Subcutaneous abdominal adipose tissue (tissue), 5 donors: Measurements from ENCODE around the gene PRKACB.

ENCODE experiments used
- H3K27ac ChIP-seq: one replicate; pipeline ENCODE4 v1.7.0; 2013; ENCODE audit warnings: low read depth, mild to moderate bottlenecking, inconsistent platforms, low read length, moderate library complexity
- H3K27me3 ChIP-seq, 5 donors: one replicate each; pipeline ENCODE4 v1.7.0; 2013; ENCODE audit warnings: low read length in 5 of 5, inconsistent platforms in 1 of 5; ENCODE audit not compliant: control insufficient read depth in 5 of 5, insufficient read depth in 4 of 5
- H3K36me3 ChIP-seq, 5 donors: one replicate each; pipeline ENCODE4 v1.7.0; 2013; ENCODE audit warnings: low read length in 5 of 5; ENCODE audit not compliant: control insufficient read depth in 5 of 5, insufficient read depth in 5 of 5
- H3K4me1 ChIP-seq, 5 donors: one replicate each; pipeline ENCODE4 v1.7.0; 2013; ENCODE audit warnings: low read length in 5 of 5, mild to moderate bottlenecking in 3 of 5, moderate library complexity in 1 of 5; ENCODE audit not compliant: control insufficient read depth in 5 of 5, insufficient read depth in 5 of 5
- H3K4me3 ChIP-seq, 5 donors: one replicate each; pipeline ENCODE4 v1.7.0; 2013; ENCODE audit warnings: low read length in 5 of 5, low read depth in 1 of 5
- H3K9ac ChIP-seq, 5 donors: one replicate each; pipeline ENCODE4 v1.7.0; 2013; ENCODE audit warnings: low read length in 5 of 5, mild to moderate bottlenecking in 4 of 5, moderate library complexity in 3 of 5
- H3K9me3 ChIP-seq, 5 donors: one replicate each; pipeline ENCODE4 v1.7.0; 2013; ENCODE audit warnings: low read length in 5 of 5; ENCODE audit not compliant: control insufficient read depth in 5 of 5
- donor health status: healthy.
- donor health status: healthy.
- donor health status: healthy.
- donor health status: healthy.
- donor health status: healthy.

Gene PRKACB

DNA sequence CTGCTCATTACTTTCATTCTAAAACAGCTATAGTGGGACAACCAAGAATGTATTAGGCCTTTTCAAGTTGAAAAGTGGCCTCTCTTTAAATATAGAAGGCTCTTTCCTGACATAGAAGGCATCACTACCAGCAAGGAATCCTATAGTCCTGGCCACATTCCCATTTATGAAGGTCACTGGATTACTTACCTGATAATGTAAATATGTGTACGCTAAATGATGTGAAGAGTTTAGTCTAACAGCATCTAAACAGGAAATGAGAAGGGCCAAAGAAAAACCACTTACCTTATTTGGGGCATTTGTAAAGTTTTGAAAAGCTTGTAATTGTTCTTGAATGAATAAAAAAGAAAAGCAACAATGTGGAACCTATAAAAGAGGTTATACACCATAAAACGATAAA lies 24.7 kb downstream of the PRKACB start:
- Histone ChIP-seq H3K4me3 (no peak overlapping the region), H3K27me3 (no peaks in the 10 kb centered on the region), H3K27ac (no peak overlapping the region), H3K9me3 (no peaks in the 10 kb centered on the region), H3K9ac (no peak overlapping the region), H3K4me1 (peaks cover 0 to 11% (median 0%) of the 10 kb centered on the region in 5 donors), H3K36me3 (no peaks in the 10 kb centered on the region)

DNA sequence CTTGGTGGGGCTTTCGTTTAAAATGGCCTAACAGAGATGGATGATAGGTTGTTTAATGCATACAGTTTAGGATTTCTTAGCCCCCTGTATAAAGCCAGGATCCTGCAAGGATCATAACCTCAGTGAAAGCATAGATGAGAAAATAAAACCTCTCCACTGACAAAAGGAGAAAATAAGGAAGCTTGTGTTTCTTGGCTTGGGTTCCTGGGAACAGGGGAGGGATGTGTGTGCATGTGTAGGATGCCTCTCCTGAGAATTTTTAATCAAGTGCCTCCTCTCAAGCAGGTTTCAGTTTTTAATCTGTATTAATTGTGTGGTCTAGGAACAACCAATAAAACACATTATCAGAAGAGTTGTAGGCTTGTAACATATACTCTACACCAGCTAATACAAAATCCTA lies 26.1 kb downstream of the PRKACB start:
- Histone ChIP-seq H3K4me3 (no peak overlapping the region), H3K4me1 (no peaks in the 10 kb centered on the region), H3K9ac (no peak overlapping the region), H3K27ac (no peak overlapping the region), H3K36me3 (no peaks in the 10 kb centered on the region), H3K27me3 (no peaks in the 10 kb centered on the region), H3K9me3 (no peaks in the 10 kb centered on the region)

DNA sequence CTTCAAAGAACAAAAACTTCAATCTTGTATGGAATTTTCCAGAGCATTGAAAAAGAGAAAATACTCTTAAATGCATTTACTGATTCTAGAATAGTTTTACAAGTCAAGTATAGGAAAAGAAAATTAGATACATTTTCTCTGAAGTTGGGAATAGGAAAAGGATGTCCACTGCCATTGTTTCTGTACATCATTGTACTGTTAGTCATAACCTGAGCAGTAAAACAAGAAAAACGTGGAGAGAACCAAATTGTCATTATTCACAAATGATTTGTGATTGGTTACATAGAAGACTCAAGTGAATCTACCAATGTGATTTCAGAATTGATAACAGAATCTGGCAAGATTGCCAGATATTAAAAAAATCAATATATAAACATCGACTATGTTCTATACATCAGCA lies 27.4 kb downstream of the PRKACB start:
- Histone ChIP-seq H3K4me3 (no peak overlapping the region), H3K27me3 (no peaks in the 10 kb centered on the region), H3K36me3 (no peaks in the 10 kb centered on the region), H3K9me3 (no peaks in the 10 kb centered on the region), H3K27ac (no peak overlapping the region), H3K9ac (no peak overlapping the region), H3K4me1 (no peaks in the 10 kb centered on the region)

DNA sequence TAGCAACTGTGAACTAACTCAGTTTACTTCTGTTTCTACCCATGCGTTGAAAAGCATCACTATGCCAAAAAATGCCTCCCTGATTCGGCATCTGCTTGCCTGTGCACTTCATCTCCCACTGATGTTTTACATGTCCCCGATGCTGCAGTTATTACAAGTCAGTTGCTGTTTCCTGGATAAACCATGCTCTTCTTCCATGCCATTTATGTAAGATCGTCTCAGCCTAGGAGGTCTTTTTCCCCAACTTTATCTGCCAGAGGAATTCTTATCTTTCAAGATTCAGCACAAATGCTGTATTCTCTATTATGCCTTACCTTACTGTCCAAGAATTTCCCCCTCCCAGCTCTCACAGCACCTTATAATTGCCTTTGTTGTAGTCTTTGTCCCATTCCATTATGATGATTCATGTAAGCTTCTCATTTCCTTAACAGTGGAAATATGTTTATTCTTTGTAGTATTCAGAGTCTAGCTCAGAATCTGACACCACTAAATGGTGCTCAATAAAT lies 30.0 kb downstream of the PRKACB start:
- Histone ChIP-seq H3K27me3 (no peaks in the 10 kb centered on the region), H3K9me3 (no peaks in the 10 kb centered on the region), H3K4me1 (no peaks in the 10 kb centered on the region), H3K36me3 (no peaks in the 10 kb centered on the region), H3K27ac (no peak overlapping the region), H3K9ac (no peak overlapping the region), H3K4me3 (no peak overlapping the region)

DNA sequence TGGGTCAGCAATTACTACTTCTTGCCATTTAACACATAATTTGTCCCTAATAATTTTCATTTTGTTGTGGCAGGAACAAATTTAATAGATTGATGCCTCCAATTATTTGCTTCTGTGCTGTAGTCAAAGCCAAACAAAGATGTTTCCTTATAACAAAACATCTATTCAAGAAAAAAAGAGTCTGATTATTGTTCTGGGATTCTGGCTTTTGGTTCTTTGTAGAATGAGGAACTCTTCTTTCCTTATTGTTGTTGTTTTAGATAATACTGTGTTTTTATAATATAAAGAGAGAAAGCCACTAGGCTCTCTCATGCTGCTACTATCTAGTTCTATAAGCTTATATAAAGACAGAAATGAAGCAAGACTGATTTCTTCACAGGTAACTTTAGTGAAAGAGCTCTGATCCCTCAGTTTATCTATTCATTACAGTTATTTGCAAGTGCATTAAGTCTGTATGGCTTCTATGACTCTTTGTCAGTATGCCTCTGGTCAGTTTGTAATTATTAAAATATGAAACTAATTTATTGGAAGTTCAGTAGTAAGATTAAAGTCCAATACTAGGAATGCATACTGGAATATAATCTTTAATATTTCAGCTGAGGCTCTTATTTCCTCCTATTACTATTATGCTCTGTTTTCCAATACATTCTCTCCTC lies 37.4 kb downstream of the PRKACB start:
- Histone ChIP-seq H3K36me3 (peaks cover 0 to 10% (median 3%) of the 10 kb centered on the region in 5 donors), H3K27ac (no peak overlapping the region), H3K9me3 (no peaks in the 10 kb centered on the region), H3K4me1 (no peaks in the 10 kb centered on the region), H3K4me3 (no peak overlapping the region), H3K9ac (no peak overlapping the region), H3K27me3 (no peaks in the 10 kb centered on the region)

DNA sequence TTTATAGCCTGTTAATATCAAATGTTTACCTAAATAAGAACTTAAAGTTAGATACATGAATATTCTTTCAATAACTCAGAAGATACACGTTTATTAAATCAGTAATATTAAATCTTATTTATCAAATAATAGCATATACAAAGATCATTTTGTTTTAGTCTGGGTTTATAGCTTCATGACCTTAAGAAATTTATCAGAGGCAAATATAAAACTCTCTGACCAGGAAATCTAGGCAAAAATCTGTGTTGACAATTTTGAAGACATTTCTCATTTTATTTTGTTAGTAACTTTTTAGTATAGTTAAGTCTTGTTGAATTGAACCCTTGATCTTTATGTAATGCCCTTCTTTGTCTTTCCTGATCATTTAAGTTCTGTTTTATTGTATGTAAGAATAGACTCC lies 46.4 kb downstream of the PRKACB start:
- no peak overlapping the region for H3K27ac ChIP-seq
- H3K9me3 ChIP-seq: peaks cover 5 to 13% (median 8%) of the 10 kb centered on the region in 5 donors
- H3K4me3 ChIP-seq: no peak overlapping the region

DNA sequence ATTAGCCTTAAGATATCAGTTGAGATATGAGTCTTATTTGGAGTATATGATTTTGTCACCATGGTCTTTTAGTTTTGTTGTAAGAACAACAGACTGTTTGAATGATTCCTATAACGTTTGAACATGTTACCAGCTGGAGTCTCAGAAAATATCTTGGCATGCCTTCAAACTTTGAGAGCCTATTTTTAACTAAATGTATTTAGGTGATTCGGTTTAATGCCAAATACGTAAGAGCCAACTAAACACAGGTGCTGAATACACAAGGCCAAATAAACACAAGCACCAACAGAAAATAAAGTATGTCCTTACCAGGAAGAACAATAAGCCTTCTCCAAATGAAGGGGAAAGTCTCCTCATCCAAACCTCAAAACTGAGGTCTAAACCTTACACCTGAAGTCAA lies 48.6 kb downstream of the PRKACB start:
- H3K27me3 ChIP-seq: no peaks in the 10 kb centered on the region
- H3K27ac ChIP-seq: no peak overlapping the region
- H3K36me3 ChIP-seq: peaks cover 4 to 37% (median 24%) of the 10 kb centered on the region in 5 donors
- H3K4me3 ChIP-seq: peak overlapping the region in 1 of 5 donors; percentile 21
- no peaks in the 10 kb centered on the region for H3K4me1 ChIP-seq
- H3K9ac ChIP-seq: no peak overlapping the region
- H3K9me3 ChIP-seq: peaks cover 5 to 13% (median 8%) of the 10 kb centered on the region in 5 donors

More for the DNA sequence above, 46.4 kb downstream of the PRKACB start:
- no peak overlapping the region for H3K9ac ChIP-seq
- H3K4me1 ChIP-seq: no peaks in the 10 kb centered on the region
- H3K36me3 ChIP-seq: peaks cover 3 to 26% (median 19%) of the 10 kb centered on the region in 5 donors
- H3K27me3 ChIP-seq: no peaks in the 10 kb centered on the region

DNA sequence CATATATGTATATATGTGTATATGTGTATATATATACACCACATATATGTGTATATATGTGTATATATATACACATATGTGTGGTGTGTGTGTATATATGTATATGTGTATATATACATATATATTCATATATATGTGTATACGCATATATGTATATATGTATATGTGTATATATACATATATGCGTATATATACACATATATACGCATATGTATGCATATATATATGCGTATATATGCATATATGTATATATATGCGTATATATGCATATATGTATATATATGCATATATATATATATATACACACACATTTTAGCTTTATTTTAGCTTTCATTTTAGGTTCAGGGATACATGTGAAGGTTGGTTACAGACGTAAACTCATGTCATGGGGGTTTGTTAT lies 54.8 kb downstream of the PRKACB start:
- peaks cover 6 to 40% (median 18%) of the 10 kb centered on the region in 5 donors for H3K36me3 ChIP-seq
- no peaks in the 10 kb centered on the region for H3K27me3 ChIP-seq

DNA sequence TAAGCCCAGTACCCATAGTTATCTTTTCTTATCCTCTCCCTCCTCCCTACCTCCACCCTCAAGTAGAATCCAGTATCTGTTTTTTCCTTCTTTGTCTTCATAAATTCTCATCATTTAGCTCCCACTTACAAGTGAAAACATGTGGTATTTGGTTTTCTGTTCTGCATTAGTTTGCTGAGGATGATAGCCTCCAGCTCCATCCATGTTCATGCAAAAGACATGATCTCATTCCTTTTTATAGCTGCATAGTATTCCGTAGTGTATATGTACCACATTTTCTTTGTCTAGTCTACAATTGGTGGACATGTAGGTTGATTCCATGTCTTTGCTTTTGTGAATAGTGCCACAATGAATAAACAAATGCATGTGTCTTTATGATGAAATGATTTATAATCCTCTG lies 55.2 kb downstream of the PRKACB start:
- H3K9me3 ChIP-seq: no peaks in the 10 kb centered on the region
- no peaks in the 10 kb centered on the region for H3K27me3 ChIP-seq
- H3K4me3 ChIP-seq: no peak overlapping the region
- no peak overlapping the region for H3K9ac ChIP-seq
- H3K36me3 ChIP-seq: peaks cover 6 to 40% (median 18%) of the 10 kb centered on the region in 5 donors
- H3K4me1 ChIP-seq: no peaks in the 10 kb centered on the region
- H3K27ac ChIP-seq: no peak overlapping the region

More for the DNA sequence above, 54.8 kb downstream of the PRKACB start:
- Histone ChIP-seq H3K4me1 (no peaks in the 10 kb centered on the region), H3K9me3 (no peaks in the 10 kb centered on the region), H3K9ac (no peak overlapping the region), H3K4me3 (no peak overlapping the region), H3K27ac (no peak overlapping the region)

DNA sequence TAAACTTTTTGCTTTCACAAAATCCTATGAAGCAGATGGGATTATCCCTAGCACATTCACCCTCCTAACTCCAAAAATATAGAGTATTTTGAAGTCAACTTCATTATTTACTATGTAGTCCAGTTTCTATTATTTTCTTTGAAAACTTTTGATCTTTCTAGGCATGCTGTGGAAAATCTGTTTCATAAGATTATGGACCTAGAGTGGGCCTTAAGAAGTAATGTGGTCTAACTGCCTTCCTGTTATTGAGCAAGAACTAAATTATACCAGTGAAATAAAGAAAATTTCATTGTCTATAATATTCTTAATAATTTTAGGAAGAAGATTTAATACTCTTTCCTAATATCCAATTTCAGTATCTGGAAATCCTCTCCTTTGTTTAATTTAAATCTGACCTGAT lies 58.1 kb downstream of the PRKACB start:
- Histone ChIP-seq H3K36me3 (peaks cover 6 to 38% (median 24%) of the 10 kb centered on the region in 5 donors), H3K4me1 (no peaks in the 10 kb centered on the region), H3K27me3 (no peaks in the 10 kb centered on the region), H3K9me3 (no peaks in the 10 kb centered on the region), H3K27ac (no peak overlapping the region), H3K4me3 (no peak overlapping the region), H3K9ac (no peak overlapping the region)
